Measurements from ENCODE around the gene ATP6AP1.
A peak's percentile ranks its signal among the peaks of the same experiment; 100 is the strongest.

The ATP6AP1 gene

DNA sequence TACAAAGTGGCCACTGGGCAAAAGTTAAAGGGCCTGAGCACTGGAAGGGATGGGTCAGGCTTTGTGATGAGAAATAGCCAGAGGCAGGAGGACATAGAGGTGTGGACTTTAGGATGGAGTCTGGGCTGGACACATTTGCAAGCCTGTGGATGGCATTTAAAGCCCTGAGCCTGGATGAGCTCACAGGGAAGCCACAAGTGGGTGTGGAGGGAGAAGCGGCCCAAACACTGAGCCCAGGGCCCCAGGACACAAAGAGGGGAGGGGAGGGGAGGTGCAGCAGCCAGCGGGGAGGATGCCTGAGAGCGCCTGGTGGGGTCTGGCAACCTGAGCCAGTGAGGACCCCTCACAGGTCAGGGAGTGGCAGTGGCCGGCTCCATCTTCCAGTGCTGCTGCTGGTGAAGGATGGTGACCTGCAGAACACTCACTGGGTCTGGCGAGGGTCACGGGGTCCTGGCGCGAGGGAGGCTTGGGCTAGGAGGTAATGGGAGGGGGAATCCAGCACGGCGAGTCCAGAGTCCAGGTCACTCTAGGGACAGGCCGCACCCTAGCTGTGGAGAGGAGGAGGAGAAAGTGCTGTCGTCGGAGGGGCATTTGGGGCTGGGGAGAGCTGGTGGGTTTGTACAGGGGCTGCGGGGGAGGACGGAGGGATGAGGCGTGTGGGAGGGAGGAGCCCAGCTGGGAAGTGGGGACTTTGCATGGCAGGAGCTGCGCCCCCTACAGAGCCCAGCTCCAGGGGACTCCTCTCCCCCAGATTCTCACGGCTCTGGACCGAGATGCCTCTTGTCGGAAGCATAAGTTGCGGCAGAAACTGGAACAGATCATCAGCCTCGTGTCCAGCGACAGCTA is 43.6 kb downstream of the ATP6AP1 start:
- no peak overlapping the region for H3K4me2 ChIP-seq
- peaks cover 0 to 6% (median 4%) of the 10 kb centered on the region in 10 experiments; a peak in 5 of 20 replicates for H3K4me1 ChIP-seq
- no peak overlapping the region for H3K4me3 ChIP-seq
- no peak for TF ChIP-seq Cebpa-rat (IDR thresholded peaks at IDR 0.05)
- peaks cover 0 to 23% (median 18%) of the 10 kb centered on the region in 11 experiments; a peak in 10 of 22 replicates for H3K9me3 ChIP-seq (replicated peaks in 1 of 11)
- peaks cover 0 to 75% (median 27%) of the 10 kb centered on the region in 11 experiments; a peak in 16 of 22 replicates for H4K20me1 ChIP-seq
- H3K27ac ChIP-seq, result no peak overlapping the region
- no peak overlapping the region for H3K9ac ChIP-seq
- peaks cover 8 to 73% (median 52%) of the 10 kb centered on the region in 11 experiments; a peak in 21 of 22 replicates for H3K36me3 ChIP-seq
- peaks cover 0 to 44% (median 25%) of the 10 kb centered on the region in 11 experiments; a peak in 20 of 22 replicates for H3K27me3 ChIP-seq

DNA sequence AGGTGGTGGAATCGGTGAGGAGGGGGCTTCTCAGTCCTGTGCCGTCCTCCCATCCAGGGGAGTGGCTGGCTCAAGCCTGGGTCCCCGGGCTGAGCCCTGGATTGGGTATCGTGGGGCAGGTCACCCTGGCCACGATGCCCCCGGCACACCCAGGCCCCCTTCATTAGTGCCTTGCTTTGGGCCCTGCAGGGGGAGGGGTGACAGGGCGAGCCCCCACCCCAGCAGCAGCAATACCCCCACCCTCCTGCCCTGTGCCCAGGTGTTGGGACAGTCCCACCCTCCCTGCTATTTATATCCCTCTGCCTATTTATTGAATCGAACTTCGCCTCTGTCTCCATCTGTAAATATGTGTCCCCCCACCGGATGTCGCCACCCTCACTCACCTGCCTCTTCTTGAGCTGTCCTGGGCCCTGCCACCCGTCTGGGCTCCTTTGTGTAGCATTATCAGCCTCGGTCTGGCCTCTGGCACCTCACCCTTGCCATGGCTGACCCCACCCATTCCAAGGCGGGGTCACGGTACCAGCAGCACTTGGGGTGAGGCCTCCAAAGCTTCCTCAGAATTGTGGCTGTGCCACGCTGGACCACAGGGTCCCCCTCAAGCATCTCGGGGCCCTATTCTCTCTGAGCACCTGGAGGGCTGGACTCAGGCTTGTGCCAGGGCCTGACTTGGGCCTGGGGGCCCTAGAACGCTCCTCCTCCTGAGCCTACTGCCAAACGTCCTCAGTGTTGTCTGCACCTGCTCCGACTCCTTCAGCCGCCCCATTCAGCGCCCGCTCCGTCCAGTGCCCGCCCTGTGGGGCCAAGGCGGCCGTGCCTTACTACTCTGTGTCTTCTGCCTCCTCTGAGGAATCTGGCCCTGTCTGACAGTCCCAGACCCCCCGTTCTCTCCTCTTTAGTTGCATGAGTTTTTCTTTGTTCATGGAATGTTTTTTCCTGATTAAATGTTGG is 44.5 kb downstream of the ATP6AP1 start:
- H3K4me1 ChIP-seq, result peaks cover 4 to 14% (median 9%) of the 10 kb centered on the region in 10 experiments; a peak in 17 of 20 replicates
- H3K9me3 ChIP-seq (replicated peaks in 1 of 11), result peaks cover 0 to 20% (median 12%) of the 10 kb centered on the region in 11 experiments; a peak in 9 of 22 replicates
- no peak for TF ChIP-seq Cebpa-rat (IDR thresholded peaks at IDR 0.05)
- peaks cover 8 to 67% (median 45%) of the 10 kb centered on the region in 11 experiments; a peak in 21 of 22 replicates for H3K36me3 ChIP-seq
- H3K4me2 ChIP-seq, result no peak overlapping the region
- H4K20me1 ChIP-seq, result peaks cover 0 to 71% (median 30%) of the 10 kb centered on the region in 11 experiments; a peak in 16 of 22 replicates
- H3K4me3 ChIP-seq, result no peak overlapping the region
- peaks cover 0 to 52% (median 32%) of the 10 kb centered on the region in 11 experiments; a peak in 21 of 22 replicates for H3K27me3 ChIP-seq
- H3K9ac ChIP-seq, result no peak overlapping the region
- H3K27ac ChIP-seq, result no peak overlapping the region

DNA sequence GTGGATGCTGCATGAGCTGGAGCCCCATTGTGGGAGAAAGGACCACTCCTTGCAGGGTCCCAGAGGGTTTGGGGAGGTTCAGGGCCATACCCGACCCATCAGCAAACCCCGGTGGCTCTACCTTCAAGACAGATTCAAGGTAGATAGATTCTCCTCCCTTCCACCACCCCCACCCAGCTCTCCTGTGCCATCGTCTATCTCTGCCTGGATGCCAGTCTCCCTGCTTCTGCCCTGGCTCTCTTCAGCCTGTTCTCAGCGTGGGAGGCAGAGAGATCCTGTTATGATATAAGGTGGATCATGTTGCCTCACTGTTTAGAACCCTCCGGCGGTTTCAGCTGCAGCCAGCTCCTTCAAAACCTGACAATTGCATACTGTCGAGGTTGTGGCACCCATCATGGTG is 45.2 kb downstream of the ATP6AP1 start:
- Histone ChIP-seq H4K20me1 (peaks cover 0 to 63% (median 26%) of the 10 kb centered on the region in 11 experiments; a peak in 16 of 22 replicates), H3K27me3 (peaks cover 0 to 55% (median 35%) of the 10 kb centered on the region in 11 experiments; a peak in 21 of 22 replicates), H3K4me1 (peaks cover 6 to 17% (median 11%) of the 10 kb centered on the region in 10 experiments; a peak in 17 of 20 replicates), H3K9me3 (replicated peaks in 1 of 11) (peaks cover 0 to 15% (median 6%) of the 10 kb centered on the region in 11 experiments; a peak in 7 of 22 replicates), H3K9ac (no peak overlapping the region), H3K36me3 (peaks cover 6 to 60% (median 38%) of the 10 kb centered on the region in 11 experiments; a peak in 20 of 22 replicates), H3K27ac (no peak overlapping the region), H3K4me3 (no peak overlapping the region), H3K4me2 (no peak overlapping the region)
- TF ChIP-seq Cebpa-rat (IDR thresholded peaks at IDR 0.05), result no peak

DNA sequence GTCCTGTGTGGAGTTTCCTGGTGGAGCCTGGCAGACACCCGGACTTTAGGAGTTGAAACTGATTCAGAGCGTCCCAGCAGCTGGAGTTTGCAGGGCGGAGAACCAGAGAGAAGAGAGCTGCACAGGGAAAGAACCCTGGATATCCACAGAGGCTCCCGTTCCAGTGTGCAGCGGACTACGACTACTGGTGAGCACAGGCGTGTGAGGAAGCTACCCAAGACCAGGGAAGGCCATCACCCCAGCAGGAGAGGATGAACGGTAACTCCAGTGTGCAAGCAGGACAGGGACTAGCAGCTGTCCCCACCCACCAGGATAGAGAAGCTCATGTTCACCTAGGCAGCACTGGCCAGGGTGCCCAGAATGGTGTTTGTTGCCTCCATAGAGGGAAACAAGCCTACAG is 48.3 kb downstream of the ATP6AP1 start:
- Histone ChIP-seq H3K27me3 (peaks cover 17 to 71% (median 49%) of the 10 kb centered on the region in 11 experiments), H3K4me2 (peak overlapping the region in 2 of 11 experiments; percentile 6 to 34; a peak in 1 of 22 replicates), H3K9ac (no peak overlapping the region), H4K20me1 (peaks cover 0 to 40% (median 14%) of the 10 kb centered on the region in 11 experiments; a peak in 14 of 22 replicates), H3K9me3 (replicated peaks in 1 of 11) (peaks cover 0 to 8% (median 0%) of the 10 kb centered on the region in 11 experiments; a peak in 2 of 22 replicates), H3K4me3 (no peak overlapping the region), H3K4me1 (peaks cover 15 to 34% (median 21%) of the 10 kb centered on the region in 10 experiments; a peak in 19 of 20 replicates), H3K36me3 (peaks cover 0 to 28% (median 8%) of the 10 kb centered on the region in 11 experiments; a peak in 11 of 22 replicates), H3K27ac (no peak overlapping the region)
- TF ChIP-seq Cebpa-rat (IDR thresholded peaks at IDR 0.05), result no peak

DNA sequence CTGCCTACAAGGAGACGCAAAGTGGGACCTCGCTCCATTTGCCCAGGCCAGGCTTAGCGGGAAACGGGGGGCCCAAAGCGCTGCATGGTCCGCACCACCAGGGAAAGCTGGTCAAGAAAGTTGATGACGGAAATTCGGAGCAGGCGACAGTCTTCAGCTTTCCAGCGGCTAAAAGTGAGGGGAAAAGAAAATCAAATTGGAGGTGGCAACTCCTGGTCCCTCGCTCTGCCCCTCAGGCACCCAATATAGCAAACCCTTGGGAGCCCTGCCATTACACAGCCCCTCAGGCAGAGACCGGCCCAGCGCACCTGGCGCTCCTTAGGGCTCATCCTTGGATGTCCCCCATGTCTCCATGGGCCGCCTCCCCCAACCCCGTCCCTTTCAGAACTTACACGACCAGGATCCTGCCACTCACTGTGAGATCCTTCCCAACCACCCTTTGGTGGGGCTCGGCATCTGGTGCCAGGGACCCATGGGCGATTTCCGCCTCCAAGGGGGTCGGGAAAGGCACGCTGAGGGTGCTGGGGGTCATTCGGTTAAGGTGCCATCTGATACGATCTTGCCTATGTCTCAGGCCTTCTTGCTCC is 49.5 kb downstream of the ATP6AP1 start:
- Histone ChIP-seq H3K36me3 (peaks cover 0 to 17% (median 6%) of the 10 kb centered on the region in 11 experiments; a peak in 5 of 22 replicates), H3K9ac (peak overlapping the region; percentile 60 to 81 (median 77); a peak in 21 of 22 replicates), H4K20me1 (peaks cover 0 to 29% (median 15%) of the 10 kb centered on the region in 11 experiments; a peak in 14 of 22 replicates), H3K27ac (peak overlapping the region in 10 of 11 experiments; percentile 40 to 89 (median 83); a peak in 15 of 22 replicates), H3K4me3 (peak overlapping the region; percentile 45 to 73 (median 62)), H3K4me1 (peaks cover 21 to 45% (median 29%) of the 10 kb centered on the region in 10 experiments), H3K9me3 (replicated peaks in 1 of 11) (peaks cover 0 to 8% (median 0%) of the 10 kb centered on the region in 11 experiments; a peak in 2 of 22 replicates), H3K4me2 (peak overlapping the region; percentile 49 to 91 (median 78)), H3K27me3 (peaks cover 29 to 73% (median 59%) of the 10 kb centered on the region in 11 experiments)
- TF ChIP-seq Cebpa-rat (IDR thresholded peaks at IDR 0.05), result no peak

DNA sequence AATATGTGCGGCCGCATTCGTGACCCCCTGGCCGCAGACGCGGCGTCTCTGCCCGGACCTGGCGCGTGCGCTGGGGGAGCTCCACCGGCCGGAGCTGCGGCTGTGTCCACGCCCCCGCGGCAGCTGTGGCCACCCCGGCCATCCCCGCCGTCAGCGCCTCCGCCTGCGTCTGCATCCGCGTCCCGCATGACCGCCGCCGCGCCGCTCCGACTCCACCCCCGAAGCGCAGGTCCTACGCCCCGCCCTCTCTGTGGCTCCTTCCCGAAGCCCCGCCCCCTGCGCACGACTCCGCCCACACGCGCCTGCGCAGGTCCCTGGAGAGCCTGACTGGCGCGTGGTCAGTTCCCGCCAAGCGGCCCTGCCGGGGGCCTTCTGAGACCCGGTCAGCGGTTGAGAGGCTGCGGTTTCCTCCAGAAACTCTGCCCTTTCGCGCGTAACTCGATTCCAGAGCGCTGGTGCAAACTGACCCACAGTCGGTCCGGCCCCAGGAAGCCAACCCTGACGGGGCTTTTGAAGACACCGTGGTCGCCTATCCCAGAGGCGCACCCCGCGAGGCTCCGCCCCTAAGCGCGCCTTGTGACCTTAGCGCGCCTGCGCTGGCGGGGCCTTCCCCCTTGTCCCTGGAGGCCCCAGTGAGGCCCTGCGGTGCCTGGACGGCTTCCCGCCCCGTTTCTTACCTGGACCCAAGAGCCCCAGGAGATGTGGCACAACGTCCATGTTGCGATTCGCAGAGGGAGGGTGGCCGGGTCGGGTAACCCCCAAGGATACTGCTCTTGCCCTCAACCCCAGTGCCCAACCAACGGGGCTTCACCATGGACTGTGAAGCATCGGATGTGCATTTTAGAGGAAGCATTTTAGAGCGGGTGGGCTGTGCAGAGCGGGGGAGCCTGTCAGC is 50.5 kb downstream of the ATP6AP1 start, which contains the start of gene LAGE3:
Gene LAGE3, minus strand, starts transcription at position 554 of the 895 bp plus-strand sequence. Its CDS starts 366 bp downstream, at position 188.
- Histone ChIP-seq H3K27ac (peak within 1 kb of the TSS; percentile 40 to 89 (median 84)), H3K4me2 (peak within 1 kb of the TSS; percentile 49 to 91 (median 78)), H3K4me1 (peaks cover 31 to 55% (median 39%) of the 10 kb centered on the region in 10 experiments), H3K9me3 (replicated peaks in 1 of 11) (peaks cover 0 to 8% (median 0%) of the 10 kb centered on the region in 11 experiments; a peak in 2 of 22 replicates), H3K9ac (peak within 1 kb of the TSS; percentile 60 to 81 (median 77)), H4K20me1 (peaks cover 0 to 27% (median 14%) of the 10 kb centered on the region in 11 experiments; a peak in 13 of 22 replicates), H3K36me3 (peaks cover 0 to 13% (median 4%) of the 10 kb centered on the region in 11 experiments; a peak in 7 of 22 replicates), H3K27me3 (peaks cover 34 to 73% (median 62%) of the 10 kb centered on the region in 11 experiments), H3K4me3 (peak within 1 kb of the TSS; percentile 45 to 73 (median 62))
- no peak for TF ChIP-seq Cebpa-rat (IDR thresholded peaks at IDR 0.05)

DNA sequence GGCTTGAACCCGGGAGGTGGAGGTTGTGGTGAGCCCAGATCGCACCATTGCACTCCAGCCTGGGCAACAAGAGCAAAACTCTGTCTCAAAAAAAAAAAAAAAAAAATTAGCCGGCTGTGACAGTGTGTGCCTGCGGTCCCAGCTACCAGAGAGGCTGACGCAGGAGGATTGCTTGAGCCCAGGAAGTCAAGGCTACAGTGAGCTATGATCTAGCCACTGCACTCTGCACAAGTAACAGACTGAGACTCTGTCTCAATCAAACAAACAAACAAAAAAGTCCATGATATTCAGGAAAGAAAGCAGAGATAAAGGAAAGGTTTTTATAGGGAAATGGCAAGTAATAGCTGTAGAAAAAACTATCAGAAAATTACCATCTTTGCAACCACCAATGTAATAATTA is 52.7 kb downstream of the ATP6AP1 start:
- peaks cover 0 to 35% (median 21%) of the 10 kb centered on the region in 11 experiments; a peak in 12 of 22 replicates for H4K20me1 ChIP-seq
- H3K9ac ChIP-seq, result no peak overlapping the region
- no peak overlapping the region for H3K4me2 ChIP-seq
- no peak for TF ChIP-seq Cebpa-rat (IDR thresholded peaks at IDR 0.05)
- no peak overlapping the region for H3K4me3 ChIP-seq
- no peak overlapping the region for H3K27ac ChIP-seq
- H3K27me3 ChIP-seq, result peaks cover 42 to 81% (median 67%) of the 10 kb centered on the region in 11 experiments
- peaks cover 0 to 20% (median 11%) of the 10 kb centered on the region in 11 experiments; a peak in 12 of 22 replicates for H3K36me3 ChIP-seq
- H3K9me3 ChIP-seq (replicated peaks in 1 of 11), result peaks cover 0 to 13% (median 5%) of the 10 kb centered on the region in 11 experiments; a peak in 8 of 22 replicates
- H3K4me1 ChIP-seq, result peaks cover 44 to 72% (median 57%) of the 10 kb centered on the region in 10 experiments

Measured in BLaER1 treated with 17β-estradiol and CSF1 and Interleukin-3, amounts not matched to agents 10 nM and 100 nM (cell line).